GM18951 (cell line): ENCODE data around the gene SOX6.
"Not testable (repeated sequence)": the region's sequence is repeated elsewhere in the genome, so short reads cannot be mapped to it uniquely, and the experiment has no call there.

Experiments
- POLR2A ChIP-seq: IDR thresholded peaks from 4 replicates; pipeline ENCODE4 v1.6.1; 2011; ENCODE audit warnings: mild to moderate bottlenecking; ENCODE audit not compliant: insufficient read length, insufficient read depth; ENCODE audit errors: extremely low read depth
- in situ Hi-C: fragments of 300-500 bp; cut with MboI; formaldehyde crosslinking; loops from one replicate; pipeline ENCODE4 v1.12.0; 2022; ENCODE audit warnings: low sequenced_read_pairs, mixed read lengths, inconsistent platforms; ENCODE audit not compliant: unreplicated experiment

Gene SOX6

DNA sequence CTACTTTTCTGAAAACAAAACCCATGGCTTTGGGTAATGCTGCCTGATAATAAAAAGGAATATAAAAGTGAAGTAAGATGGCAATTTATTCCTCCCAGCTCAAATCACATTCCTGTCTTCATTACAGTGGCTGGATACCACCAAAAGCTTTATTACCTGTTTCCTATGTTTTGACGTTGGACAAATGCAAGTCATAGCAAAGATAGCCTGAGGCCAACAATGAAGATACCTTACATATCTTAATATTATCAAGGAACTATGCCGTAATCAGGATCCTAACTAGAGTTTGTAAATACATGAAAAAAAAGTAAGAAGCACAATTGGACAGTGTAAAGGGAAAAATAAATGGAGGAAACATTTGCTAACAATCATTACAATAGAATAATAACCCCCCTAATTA is 202.4 kb downstream of the SOX6 start:
- TF ChIP-seq POLR2A: no peak
- in situ Hi-C loops: no loop called here

GRCh38 chr11:16151138-16151537 is 205.2 kb downstream of the SOX6 start:
- in situ Hi-C loops: no loop called here
- no peak for TF ChIP-seq POLR2A

DNA sequence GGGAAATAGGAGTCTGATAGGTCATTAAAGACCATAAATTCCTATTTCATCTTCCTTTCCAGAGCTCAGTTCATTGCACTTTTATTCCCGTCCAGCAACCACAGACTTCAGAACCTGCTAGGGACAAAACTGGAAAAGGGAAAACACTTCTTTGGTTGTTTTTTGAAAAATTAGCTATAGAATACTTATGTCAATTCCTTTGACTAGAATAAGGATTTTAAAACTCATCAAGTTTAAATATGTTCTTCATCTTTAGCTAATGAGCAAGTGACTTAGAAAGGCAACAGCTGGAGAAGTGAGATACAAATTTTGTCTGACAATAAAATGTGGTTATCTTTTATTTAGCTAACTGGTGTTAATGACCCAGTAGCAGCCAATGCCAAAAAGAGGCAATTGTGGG is 206.9 kb downstream of the SOX6 start:
- in situ Hi-C loops: no loop called here

GRCh38 chr11:16148301-16148931 is 207.9 kb downstream of the SOX6 start:
- no peak for TF ChIP-seq POLR2A
- in situ Hi-C loops: no loop called here

More for the DNA sequence above, 206.9 kb downstream of the SOX6 start:
- TF ChIP-seq POLR2A: no peak

DNA sequence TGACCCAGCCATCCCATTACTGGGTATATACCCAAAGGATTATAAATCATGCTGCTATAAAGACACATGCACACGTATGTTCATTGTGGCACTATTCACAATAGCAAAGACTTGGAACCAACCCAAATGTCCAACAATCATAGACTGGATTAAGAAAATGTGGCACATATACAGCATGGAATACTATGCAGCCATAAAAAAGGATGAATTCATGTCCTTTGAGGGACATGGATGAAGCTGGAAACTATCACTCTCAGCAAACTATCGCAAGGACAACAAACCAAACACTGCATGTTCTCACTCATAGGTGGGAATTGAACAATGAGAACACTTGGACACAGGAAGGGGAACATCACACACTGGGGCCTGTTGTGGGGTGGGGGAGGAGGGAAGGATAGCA is 209.4 kb downstream of the SOX6 start:
- in situ Hi-C loops: not testable (repeated sequence)

DNA sequence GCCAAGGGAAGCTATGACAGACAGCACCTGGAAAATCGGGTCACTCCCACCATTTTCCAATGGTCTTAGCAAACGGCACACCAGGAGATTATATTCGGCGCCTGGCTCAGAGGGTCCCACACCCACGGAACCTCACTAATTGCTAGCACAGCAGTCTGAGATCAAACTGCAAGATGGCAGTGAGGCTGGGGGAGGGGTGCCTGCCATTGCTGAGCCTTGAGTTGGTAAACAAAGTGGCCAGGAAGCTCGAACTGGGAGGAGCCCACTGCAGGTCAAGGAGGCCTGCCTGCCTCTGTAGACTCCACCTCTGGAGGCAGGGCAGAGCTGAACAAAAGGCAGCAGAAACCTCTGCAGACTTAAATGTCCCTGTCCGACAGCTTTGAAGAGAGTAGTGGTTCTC is 214.7 kb downstream of the SOX6 start:
- in situ Hi-C loops: not testable (repeated sequence)

DNA sequence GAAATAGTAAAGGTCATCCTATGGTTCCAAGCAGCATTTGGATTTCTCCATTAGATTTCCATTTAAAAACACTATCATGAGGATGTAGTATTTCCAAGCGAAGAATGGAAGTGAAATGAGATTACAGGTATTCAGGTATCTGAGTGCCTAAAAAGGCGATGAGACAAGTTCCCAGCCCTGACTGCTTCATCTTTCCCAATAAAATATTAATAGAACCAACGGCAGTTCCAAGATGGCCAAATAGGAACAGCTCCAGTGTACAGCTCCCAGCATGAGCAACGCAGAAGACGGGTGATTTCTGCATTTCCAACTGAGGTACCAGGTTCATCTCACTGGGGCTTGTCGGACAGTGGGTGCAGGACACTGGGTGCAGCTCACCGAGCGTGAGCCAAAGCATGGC is 215.2 kb downstream of the SOX6 start:
- in situ Hi-C loops: not testable (repeated sequence)

GRCh38 chr11:16136792-16137390 is 219.5 kb downstream of the SOX6 start:
- in situ Hi-C loops: no loop called here
- TF ChIP-seq POLR2A: no peak

GRCh38 chr11:16133867-16134266 is 222.5 kb downstream of the SOX6 start:
- TF ChIP-seq POLR2A: no peak
- in situ Hi-C loops: no loop called here

DNA sequence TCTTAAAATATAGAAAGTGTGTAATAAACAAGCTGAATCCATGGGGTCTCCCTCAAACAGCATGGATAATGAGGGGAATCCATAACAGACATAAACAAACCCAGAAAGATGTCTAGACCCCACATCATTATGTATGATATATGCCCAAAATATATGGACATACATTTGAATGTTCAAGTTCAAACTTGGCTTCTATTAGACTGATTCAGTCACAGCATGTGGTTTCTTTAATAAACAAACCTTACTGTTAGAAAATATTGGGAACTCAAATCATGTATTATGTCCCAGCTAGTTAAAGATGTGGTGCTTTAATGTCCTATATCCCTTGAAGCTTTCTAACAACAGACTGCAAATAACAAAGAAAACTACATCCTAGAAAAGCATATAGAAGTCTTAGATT is 228.6 kb downstream of the SOX6 start:
- in situ Hi-C loops: no loop called here
- no peak for TF ChIP-seq POLR2A

GRCh38 chr11:16126362-16126761 is 230.0 kb downstream of the SOX6 start:
- in situ Hi-C loops: no loop called here
- TF ChIP-seq POLR2A: no peak

- no peak for TF ChIP-seq POLR2A
- in situ Hi-C loops: no loop called here
These were observed 230.6 kb downstream of the SOX6 start for GRCh38 chr11:16125796-16126195.

DNA sequence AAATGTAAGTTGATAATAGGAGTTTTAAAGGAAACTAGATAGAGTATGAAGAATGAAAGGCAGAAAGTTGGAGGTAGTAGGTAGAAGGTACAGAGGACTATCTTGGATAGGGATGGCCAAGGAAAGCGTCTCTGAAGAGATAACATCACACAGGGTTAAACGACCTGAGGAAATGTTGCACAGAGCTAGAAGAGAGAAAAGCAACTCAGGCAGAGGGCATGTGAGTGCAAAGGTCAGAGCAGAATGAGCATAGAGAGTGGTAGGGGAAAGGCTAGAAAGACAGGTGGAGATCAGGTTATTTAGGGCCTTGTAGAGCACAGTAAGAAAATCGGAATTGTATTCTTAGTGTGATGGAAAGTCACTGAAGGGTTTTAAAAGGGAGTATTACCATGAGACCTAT is 232.0 kb downstream of the SOX6 start:
- in situ Hi-C loops: no loop called here
- TF ChIP-seq POLR2A: no peak

- in situ Hi-C loops: no loop called here
- TF ChIP-seq POLR2A: no peak
These were observed 234.5 kb downstream of the SOX6 start for GRCh38 chr11:16121853-16122252.

DNA sequence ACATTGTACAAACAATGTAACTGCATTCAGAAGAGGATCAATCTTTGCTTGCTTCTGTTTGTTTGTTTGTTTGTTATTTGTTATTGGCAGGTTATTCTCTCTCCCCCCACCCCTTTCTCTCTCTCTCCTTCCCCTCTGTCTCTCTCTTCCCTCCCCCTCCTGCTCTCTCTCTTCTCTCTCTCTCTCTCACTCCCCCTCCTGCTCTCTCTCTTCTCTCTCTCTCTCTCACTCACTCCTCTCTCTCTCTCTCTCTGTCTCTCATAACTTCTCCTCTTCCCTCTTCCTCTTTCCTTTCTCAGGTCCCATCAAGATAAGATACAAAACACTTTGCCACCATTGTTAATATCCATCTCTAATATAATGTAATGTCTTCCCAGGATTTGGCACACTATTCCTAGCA is 236.3 kb downstream of the SOX6 start:
- TF ChIP-seq POLR2A: no peak
- in situ Hi-C loops: no loop called here
